ENCODE data around the gene FTL. TPM values are rescaled to one million over a fixed set of nuclear protein-coding genes. Genes with fewer than 3 reads are reported as not detected.

FTL gene
- total RNA-seq, 1 experiment from 2014 or later, result 1,983 TPM

- H3K27ac ChIP-seq (ENCODE audit: low read depth, low read length, poor library complexity, severe bottlenecking), result peak overlapping the region; percentile 95
- H3K9me3 ChIP-seq (ENCODE audit: low read depth, low read length, poor library complexity, severe bottlenecking), result no peaks in the 10 kb centered on the region
- DNase-seq (ENCODE audit: low spot score), result no peak
- POLR2A ChIA-PET (ENCODE audit: low non-redundant PET), result no interaction called here
- CTCF ChIA-PET, result no interaction called here
- no peak overlapping the region for H3K4me3 ChIP-seq (ENCODE audit: low read depth, low read length, poor library complexity, severe bottlenecking)
- BruUV-seq (replicated peaks), result no TSS peak
- TF ChIP-seq EZH2 (IDR thresholded peaks at IDR 0.05; ENCODE audit: borderline replicate concordance, low read depth, low read length, poor library complexity, severe bottlenecking), result no peak
- TF ChIP-seq, protein P1, sequence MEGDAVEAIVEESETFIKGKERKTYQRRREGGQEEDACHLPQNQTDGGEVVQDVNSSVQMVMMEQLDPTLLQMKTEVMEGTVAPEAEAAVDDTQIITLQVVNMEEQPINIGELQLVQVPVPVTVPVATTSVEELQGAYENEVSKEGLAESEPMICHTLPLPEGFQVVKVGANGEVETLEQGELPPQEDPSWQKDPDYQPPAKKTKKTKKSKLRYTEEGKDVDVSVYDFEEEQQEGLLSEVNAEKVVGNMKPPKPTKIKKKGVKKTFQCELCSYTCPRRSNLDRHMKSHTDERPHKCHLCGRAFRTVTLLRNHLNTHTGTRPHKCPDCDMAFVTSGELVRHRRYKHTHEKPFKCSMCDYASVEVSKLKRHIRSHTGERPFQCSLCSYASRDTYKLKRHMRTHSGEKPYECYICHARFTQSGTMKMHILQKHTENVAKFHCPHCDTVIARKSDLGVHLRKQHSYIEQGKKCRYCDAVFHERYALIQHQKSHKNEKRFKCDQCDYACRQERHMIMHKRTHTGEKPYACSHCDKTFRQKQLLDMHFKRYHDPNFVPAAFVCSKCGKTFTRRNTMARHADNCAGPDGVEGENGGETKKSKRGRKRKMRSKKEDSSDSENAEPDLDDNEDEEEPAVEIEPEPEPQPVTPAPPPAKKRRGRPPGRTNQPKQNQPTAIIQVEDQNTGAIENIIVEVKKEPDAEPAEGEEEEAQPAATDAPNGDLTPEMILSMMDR (conservative IDR thresholded peaks at IDR 0.05; ENCODE audit: low read depth, low read length), result no peak
- no peaks in the 10 kb centered on the region for H3K27me3 ChIP-seq (replicated peaks; ENCODE audit: insufficient read depth, low read depth, low read length, poor library complexity)
- H3K36me3 ChIP-seq (ENCODE audit: insufficient read depth, low read length, poor library complexity, severe bottlenecking), result peaks cover 12% of the 10 kb centered on the region
- intact Hi-C loops (cut with micrococcal nuclease; ENCODE audit: unreplicated experiment), result loop anchor here (10.0 kb wide), 2 partner anchors 88 to 318 kb away; partner anchors contain the start of genes CA11 and PPP1R15A
- peaks cover 31% of the 10 kb centered on the region for H3K4me1 ChIP-seq (ENCODE audit: insufficient read depth, low read length, poor library complexity, severe bottlenecking)
Measured at GRCh38 chr19:48962849-48963165, 2.3 kb upstream of the FTL start.

DNA sequence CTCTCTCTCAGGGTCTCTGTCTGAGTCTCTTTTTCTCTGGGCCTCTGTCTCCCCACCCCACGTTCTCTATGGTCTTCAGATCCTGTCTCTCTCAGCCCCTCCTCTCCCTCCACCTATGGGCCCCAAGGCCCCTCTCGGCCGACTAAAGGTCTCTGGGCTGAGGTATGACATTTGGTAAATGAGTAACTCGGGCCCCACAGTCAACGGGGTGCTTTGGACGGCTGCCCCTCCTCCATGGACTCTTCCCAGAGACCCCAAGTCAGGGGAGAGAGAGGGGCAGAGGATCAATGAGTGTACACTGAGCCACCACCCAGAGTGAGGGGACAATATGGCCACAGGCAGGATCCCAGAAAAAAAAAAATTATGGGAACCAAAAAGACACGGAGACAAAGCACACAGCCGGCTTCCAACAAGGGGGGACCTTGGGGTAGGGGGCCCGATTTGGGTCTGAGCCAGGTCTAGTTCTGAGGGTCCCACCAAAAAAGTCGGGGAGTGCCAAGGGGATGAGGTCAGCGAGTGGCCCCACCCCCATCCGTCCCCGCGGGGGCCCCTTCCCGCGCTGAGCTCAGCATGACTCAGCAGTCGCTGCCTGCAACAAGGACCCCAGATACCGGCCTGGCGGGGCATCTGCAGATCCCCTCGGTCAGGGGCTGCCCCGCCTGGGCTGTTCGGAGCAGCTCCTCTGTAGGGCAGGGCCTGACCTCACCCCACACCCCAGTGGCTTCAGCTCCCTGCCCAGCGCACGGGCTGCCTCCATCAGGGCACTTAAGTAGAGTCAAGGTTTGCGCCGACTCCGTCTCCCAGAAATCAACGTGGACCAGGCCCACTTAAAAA lies 1.5 kb upstream of the FTL start:
- H3K27me3 ChIP-seq (replicated peaks; ENCODE audit: insufficient read depth, low read depth, low read length, poor library complexity), result no peaks in the 10 kb centered on the region
- no peak overlapping the region for H3K4me3 ChIP-seq (ENCODE audit: low read depth, low read length, poor library complexity, severe bottlenecking)
- no TSS peak for BruUV-seq (replicated peaks)
- POLR2A ChIA-PET (ENCODE audit: low non-redundant PET), result interaction anchor here (0.6 kb wide), 1 partner anchor 9 kb away, joined by 3 read pairs; the partner anchor contains the start of gene BAX
- H3K9me3 ChIP-seq (ENCODE audit: low read depth, low read length, poor library complexity, severe bottlenecking), result no peaks in the 10 kb centered on the region
- CTCF ChIA-PET, result no interaction called here
- peak; percentile 69 for DNase-seq (ENCODE audit: low spot score)
- TF ChIP-seq EZH2 (IDR thresholded peaks at IDR 0.05; ENCODE audit: borderline replicate concordance, low read depth, low read length, poor library complexity, severe bottlenecking), result no peak
- TF ChIP-seq, protein P1 (conservative IDR thresholded peaks at IDR 0.05; ENCODE audit: low read depth, low read length), result no peak
- peaks cover 31% of the 10 kb centered on the region for H3K4me1 ChIP-seq (ENCODE audit: insufficient read depth, low read length, poor library complexity, severe bottlenecking)
- peak overlapping the region; percentile 95 for H3K27ac ChIP-seq (ENCODE audit: low read depth, low read length, poor library complexity, severe bottlenecking)
- intact Hi-C loops (cut with micrococcal nuclease; ENCODE audit: unreplicated experiment), result loop anchor here (10.0 kb wide), 2 partner anchors 89 to 319 kb away; partner anchors contain the start of genes CA11 and PPP1R15A
- H3K36me3 ChIP-seq (ENCODE audit: insufficient read depth, low read length, poor library complexity, severe bottlenecking), result peaks cover 12% of the 10 kb centered on the region

- no peaks in the 10 kb centered on the region for H3K27me3 ChIP-seq (replicated peaks; ENCODE audit: insufficient read depth, low read depth, low read length, poor library complexity)
- ChIA-PET POLR2A (ENCODE audit: low non-redundant PET) (interaction anchor here (0.5 to 0.6 kb wide), 2 partner anchors 10 to 321 kb away, joined by 3 to 7 read pairs; partner anchors contain the start of gene BAX), CTCF (no interaction called here)
- H3K9me3 ChIP-seq (ENCODE audit: low read depth, low read length, poor library complexity, severe bottlenecking), result no peaks in the 10 kb centered on the region
- DNase-seq (ENCODE audit: low spot score), result peak; percentile 49
- no peak for TF ChIP-seq EZH2 (IDR thresholded peaks at IDR 0.05; ENCODE audit: borderline replicate concordance, low read depth, low read length, poor library complexity, severe bottlenecking)
- TF ChIP-seq, protein P1 (conservative IDR thresholded peaks at IDR 0.05; ENCODE audit: low read depth, low read length), result no peak
- H3K4me1 ChIP-seq (ENCODE audit: insufficient read depth, low read length, poor library complexity, severe bottlenecking), result peaks cover 35% of the 10 kb centered on the region
- TSS peak; percentile 47 for BruUV-seq (replicated peaks)
- H3K4me3 ChIP-seq (ENCODE audit: low read depth, low read length, poor library complexity, severe bottlenecking), result no peak overlapping the region
- peaks cover 18% of the 10 kb centered on the region for H3K36me3 ChIP-seq (ENCODE audit: insufficient read depth, low read length, poor library complexity, severe bottlenecking)
- intact Hi-C loops (cut with micrococcal nuclease; ENCODE audit: unreplicated experiment), result loop anchor here (10.0 kb wide), 2 partner anchors 90 to 320 kb away; partner anchors contain the start of genes CA11 and PPP1R15A
- peak overlapping the region; percentile 95 for H3K27ac ChIP-seq (ENCODE audit: low read depth, low read length, poor library complexity, severe bottlenecking)
Measured at GRCh38 chr19:48964205-48965039, 687 bp upstream of the FTL start.
